Epithelial cell of prostate (primary cell): ENCODE results near the gene AP3D1.

Experiments used
- DNase-seq: peaks from one replicate; pipeline ENCODE4 v3.0.0-alpha.2; 2011; ENCODE audit warnings: low read depth, low spot score
- H3K27ac ChIP-seq: fragments of 450-650 bp; 2 replicates; pipeline ENCODE4 v1.5.1; 2017; ENCODE audit warnings: mild to moderate bottlenecking

Gene AP3D1

GRCh38 chr19:2184422-2184975 is 33.1 kb upstream of the AP3D1 start:
- H3K27ac ChIP-seq, result no peak overlapping the region
- no peak for DNase-seq

- no peak for DNase-seq
These were observed 30.2 kb upstream of the AP3D1 start for GRCh38 chr19:2181633-2181997.

GRCh38 chr19:2180881-2181632 is 29.7 kb upstream of the AP3D1 start:
- DNase-seq, result no peak
- H3K27ac ChIP-seq, result no peak overlapping the region

More at GRCh38 chr19:2181633-2181997, 30.2 kb upstream of the AP3D1 start:
- H3K27ac ChIP-seq, result no peak overlapping the region

GRCh38 chr19:2180114-2180513 is 28.7 kb upstream of the AP3D1 start:
- no peak overlapping the region for H3K27ac ChIP-seq
- DNase-seq, result no peak

GRCh38 chr19:2179095-2179494 is 27.7 kb upstream of the AP3D1 start:
- no peak for DNase-seq
- H3K27ac ChIP-seq, result no peak overlapping the region

GRCh38 chr19:2176337-2176994 is 25.1 kb upstream of the AP3D1 start:
- DNase-seq, result no peak
- H3K27ac ChIP-seq, result peak overlapping the region; percentile 2

- no peak for DNase-seq
- no peak overlapping the region for H3K27ac ChIP-seq
These were observed 24.4 kb upstream of the AP3D1 start for GRCh38 chr19:2175742-2176141.

GRCh38 chr19:2173767-2174577 is 22.6 kb upstream of the AP3D1 start:
- H3K27ac ChIP-seq, result no peak overlapping the region
- DNase-seq, result no peak

GRCh38 chr19:2173388-2173766 is 22.0 kb upstream of the AP3D1 start:
- H3K27ac ChIP-seq, result no peak overlapping the region
- no peak for DNase-seq

- H3K27ac ChIP-seq, result no peak overlapping the region
- no peak for DNase-seq
These were observed 20.2 kb upstream of the AP3D1 start for GRCh38 chr19:2171349-2172145.

- no peak for DNase-seq
- H3K27ac ChIP-seq, result no peak overlapping the region
These were observed 19.6 kb upstream of the AP3D1 start for GRCh38 chr19:2170987-2171348.

- DNase-seq, result no peak
- H3K27ac ChIP-seq, result no peak overlapping the region
These were observed 18.9 kb upstream of the AP3D1 start for GRCh38 chr19:2170219-2170618.

- DNase-seq, result peak; percentile 86
- H3K27ac ChIP-seq, result peak overlapping the region; percentile 58
These were observed 17.5 kb upstream of the AP3D1 start for GRCh38 chr19:2168619-2169424.

GRCh38 chr19:2167896-2168618 is 16.7 kb upstream of the AP3D1 start:
- peak overlapping the region; percentile 58 for H3K27ac ChIP-seq
- DNase-seq, result no peak

- DNase-seq, result no peak
- peak overlapping the region; percentile 58 for H3K27ac ChIP-seq
These were observed 15.7 kb upstream of the AP3D1 start for GRCh38 chr19:2166741-2167738.

GRCh38 chr19:2164020-2164998 is 12.9 kb upstream of the AP3D1 start:
- H3K27ac ChIP-seq, result peak overlapping the region; percentile 81
- no peak for DNase-seq
